Upper lobe of left lung (tissue), 4 donors: ENCODE results near the gene ASMTL.

Experiments used
- CTCF ChIP-seq, 6 experiments: fragments of 450-650 bp in 4 of 6; fragments of 200-600 bp in 2 of 6; sonication (generic) in 2 of 6; IDR thresholded peaks; one replicate each; pipeline ENCODE4 v1.5.1; 2016 to 2019; ENCODE audit warnings: antibody characterized with exemption in 6 of 6
- POLR2A ChIP-seq, 4 donors: fragments of 450-650 bp; IDR thresholded peaks; one replicate each; pipeline ENCODE4 v1.5.1; 2016 to 2017; ENCODE audit warnings: antibody characterized with exemption in 4 of 4, mild to moderate bottlenecking in 2 of 4

DNA sequence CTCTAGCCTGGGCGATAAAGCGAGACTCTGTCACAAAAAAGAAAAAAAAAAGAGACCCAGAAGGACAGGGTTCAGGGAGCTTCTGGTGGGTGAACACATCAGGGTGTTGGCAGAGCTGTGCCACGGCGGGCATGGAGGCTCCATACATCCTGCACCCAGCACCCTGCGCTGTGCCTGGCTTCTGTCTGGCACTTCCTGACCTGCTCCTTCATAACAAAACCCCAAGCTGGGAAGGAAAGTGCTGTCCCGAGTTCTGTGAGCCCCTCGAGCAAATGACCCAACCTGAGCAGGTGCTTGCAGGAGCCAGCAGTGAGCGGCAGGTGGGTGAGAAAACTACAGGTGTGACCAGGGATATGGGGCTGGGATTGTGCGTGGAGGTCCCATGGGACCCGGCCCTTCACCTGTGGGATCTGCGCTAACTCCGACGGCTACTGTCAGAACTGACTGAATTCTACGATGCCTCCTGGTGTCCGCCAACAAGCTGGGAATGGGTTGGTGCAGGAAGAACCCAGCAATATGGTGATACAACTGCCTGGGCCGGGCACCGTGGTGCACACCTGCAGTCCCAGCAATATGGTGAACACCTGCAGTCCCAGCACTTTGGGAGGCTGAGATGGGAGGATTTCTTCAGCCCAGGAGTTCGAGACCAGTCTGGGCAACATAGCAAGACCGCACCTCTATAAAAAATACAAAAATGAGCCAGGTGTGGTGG is 18.9 kb downstream of the ASMTL start:
- TF ChIP-seq POLR2A (IDR thresholded peaks at IDR 0.05), result no peak
- no peak for TF ChIP-seq CTCF (IDR thresholded peaks at IDR 0.05)
